ENCODE results near the gene FAM3C.
"Not testable (repeated sequence)": the region's sequence is repeated elsewhere in the genome, so short reads cannot be mapped to it uniquely, and the experiment has no call there.

DNA sequence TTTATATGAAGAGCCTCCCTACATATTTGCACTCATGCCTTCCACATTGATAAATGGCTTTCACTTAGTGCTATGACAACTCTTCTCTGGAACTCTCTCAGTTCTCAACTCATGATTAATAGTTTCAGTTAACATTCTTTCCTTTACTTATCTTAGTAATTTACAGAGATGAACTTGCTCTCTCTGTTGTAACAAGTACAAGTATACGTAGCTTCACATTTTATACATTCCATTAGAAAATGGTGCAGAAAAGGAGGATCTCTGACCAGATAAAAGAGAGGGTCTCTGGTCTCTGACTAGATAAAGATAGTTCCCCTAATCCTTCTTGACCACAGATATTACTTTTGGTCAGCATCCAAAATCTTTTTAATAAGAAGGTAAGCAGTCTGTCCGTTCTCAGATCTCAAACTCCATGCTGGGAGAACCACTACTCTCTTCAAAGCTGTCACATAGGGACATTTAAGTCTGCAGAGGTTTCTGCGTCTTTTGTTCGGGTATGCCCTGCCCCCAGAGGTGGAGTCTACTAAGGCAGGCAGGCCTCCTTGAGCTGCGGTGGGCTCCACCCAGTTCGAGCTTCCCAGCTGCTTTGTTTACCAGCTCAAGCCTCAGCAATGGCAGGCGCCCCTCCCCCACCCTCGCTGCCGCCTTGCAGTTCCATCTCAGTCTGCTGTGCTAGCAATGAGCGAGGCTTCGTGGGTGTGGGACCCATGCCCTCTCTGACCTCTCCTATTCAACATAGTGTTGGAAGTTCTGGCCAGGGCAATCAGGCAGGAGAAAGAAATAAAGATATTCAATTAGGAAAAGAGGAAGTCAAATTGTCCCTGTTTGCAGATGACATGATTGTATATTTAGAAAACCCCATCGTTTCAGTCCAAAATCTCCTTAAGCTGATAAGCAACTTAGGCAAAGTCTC, 42.2 kb upstream of the FAM3C start:
- TF ChIP-seq, protein P1, sequence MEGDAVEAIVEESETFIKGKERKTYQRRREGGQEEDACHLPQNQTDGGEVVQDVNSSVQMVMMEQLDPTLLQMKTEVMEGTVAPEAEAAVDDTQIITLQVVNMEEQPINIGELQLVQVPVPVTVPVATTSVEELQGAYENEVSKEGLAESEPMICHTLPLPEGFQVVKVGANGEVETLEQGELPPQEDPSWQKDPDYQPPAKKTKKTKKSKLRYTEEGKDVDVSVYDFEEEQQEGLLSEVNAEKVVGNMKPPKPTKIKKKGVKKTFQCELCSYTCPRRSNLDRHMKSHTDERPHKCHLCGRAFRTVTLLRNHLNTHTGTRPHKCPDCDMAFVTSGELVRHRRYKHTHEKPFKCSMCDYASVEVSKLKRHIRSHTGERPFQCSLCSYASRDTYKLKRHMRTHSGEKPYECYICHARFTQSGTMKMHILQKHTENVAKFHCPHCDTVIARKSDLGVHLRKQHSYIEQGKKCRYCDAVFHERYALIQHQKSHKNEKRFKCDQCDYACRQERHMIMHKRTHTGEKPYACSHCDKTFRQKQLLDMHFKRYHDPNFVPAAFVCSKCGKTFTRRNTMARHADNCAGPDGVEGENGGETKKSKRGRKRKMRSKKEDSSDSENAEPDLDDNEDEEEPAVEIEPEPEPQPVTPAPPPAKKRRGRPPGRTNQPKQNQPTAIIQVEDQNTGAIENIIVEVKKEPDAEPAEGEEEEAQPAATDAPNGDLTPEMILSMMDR (IDR thresholded peaks at IDR 0.05; ENCODE audit: low read depth, low read length, poor library complexity, severe bottlenecking): not testable (repeated sequence)
- not testable (repeated sequence) for TF ChIP-seq EZH2phosphoT487 (IDR thresholded peaks at IDR 0.05; ENCODE audit: borderline replicate concordance, low read length)

Measured in DOHH2 (cell line).